Peyer's patch (tissue), 4 donors: ENCODE data around the gene NPC2.

ENCODE experiments used
- POLR2A ChIP-seq, 2 donors: fragments of 450-650 bp; IDR thresholded peaks; one replicate each; pipeline ENCODE4 v1.5.1; 2017; ENCODE audit warnings: antibody characterized with exemption in 2 of 2, mild to moderate bottlenecking in 2 of 2, moderate library complexity in 2 of 2
- TF ChIP-seq, protein P1 (sequence below), 6 experiments: fragments of 450-650 bp in 4 of 6; fragments of 200-600 bp in 2 of 6; sonication (generic) in 1 of 6; IDR thresholded peaks; one replicate each; pipeline ENCODE4 v1.5.1; 2017 to 2019; ENCODE audit warnings: antibody characterized with exemption in 6 of 6, mild to moderate bottlenecking in 3 of 6, moderate library complexity in 1 of 6

DNA sequence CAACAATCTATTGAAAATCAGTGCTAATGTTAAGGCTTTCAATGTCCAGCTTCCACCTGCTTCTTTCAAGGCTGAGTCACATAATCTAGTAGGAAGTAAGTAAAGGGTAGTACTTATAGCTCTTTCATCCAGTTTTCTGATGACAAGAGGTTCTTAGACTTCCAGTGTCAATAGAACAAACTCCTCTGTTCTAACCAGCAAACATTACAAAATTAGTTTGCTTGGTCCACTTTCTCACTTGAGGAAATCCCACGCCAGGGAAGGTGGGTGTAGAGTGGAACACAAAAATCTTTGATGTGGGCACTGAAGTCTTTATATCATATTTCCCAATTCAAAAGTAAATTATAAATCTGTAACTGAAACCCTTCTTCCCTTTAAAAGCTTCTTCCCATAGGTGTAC, 2.6 kb downstream of the NPC2 start:
- no peak for TF ChIP-seq POLR2A (IDR thresholded peaks at IDR 0.05)
- TF ChIP-seq, protein P1, sequence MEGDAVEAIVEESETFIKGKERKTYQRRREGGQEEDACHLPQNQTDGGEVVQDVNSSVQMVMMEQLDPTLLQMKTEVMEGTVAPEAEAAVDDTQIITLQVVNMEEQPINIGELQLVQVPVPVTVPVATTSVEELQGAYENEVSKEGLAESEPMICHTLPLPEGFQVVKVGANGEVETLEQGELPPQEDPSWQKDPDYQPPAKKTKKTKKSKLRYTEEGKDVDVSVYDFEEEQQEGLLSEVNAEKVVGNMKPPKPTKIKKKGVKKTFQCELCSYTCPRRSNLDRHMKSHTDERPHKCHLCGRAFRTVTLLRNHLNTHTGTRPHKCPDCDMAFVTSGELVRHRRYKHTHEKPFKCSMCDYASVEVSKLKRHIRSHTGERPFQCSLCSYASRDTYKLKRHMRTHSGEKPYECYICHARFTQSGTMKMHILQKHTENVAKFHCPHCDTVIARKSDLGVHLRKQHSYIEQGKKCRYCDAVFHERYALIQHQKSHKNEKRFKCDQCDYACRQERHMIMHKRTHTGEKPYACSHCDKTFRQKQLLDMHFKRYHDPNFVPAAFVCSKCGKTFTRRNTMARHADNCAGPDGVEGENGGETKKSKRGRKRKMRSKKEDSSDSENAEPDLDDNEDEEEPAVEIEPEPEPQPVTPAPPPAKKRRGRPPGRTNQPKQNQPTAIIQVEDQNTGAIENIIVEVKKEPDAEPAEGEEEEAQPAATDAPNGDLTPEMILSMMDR (IDR thresholded peaks at IDR 0.05): no peak
